T follicular helper cell (primary cell): Measurements from ENCODE around the gene MANEA.

ENCODE experiments used
- DNase-seq: peaks from one replicate; pipeline ENCODE4 v3.0.0-alpha.2; 2020; ENCODE audit warnings: low read depth

The MANEA gene

GRCh38 chr6:95587989-95588388 is 10.7 kb downstream of the MANEA start:
- no peak for DNase-seq

- DNase-seq = no peak
These were observed 11.7 kb downstream of the MANEA start for GRCh38 chr6:95589067-95589466.

DNA sequence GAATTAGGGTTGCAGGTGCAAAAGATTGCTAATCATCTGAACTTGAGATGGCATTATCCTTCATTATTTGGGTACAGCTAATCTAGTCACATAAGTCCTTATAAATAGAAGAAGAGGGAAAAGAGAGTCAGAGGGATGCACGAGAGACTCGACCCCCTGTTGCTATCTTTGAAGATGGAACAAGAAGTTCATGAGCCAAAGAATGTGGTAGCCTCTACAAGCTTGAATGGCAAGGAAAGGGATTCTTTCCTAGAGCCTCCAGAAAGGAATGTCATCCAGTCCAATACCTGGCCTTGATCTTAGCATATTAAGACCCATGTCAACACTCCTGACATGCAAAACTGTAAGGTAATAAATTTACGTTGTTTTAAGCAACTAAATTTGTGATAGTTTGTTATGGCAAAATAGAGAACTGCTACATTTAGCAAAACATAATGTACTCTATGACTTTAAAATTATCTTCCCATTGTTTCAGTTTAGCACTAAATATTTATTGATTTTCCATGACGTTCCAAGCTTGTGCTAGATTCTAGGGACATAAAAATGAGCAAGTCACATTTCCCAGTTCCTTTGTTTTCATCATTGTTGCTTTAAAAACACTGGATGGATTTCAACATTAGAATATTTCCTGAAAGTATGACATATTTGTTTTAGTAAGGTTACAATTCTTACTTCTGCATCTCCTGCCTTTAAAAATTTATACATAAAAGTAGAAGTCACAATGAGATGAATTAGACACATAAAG is 12.7 kb downstream of the MANEA start:
- DNase-seq = no peak

GRCh38 chr6:95593025-95593424 is 15.7 kb downstream of the MANEA start:
- no peak for DNase-seq

DNA sequence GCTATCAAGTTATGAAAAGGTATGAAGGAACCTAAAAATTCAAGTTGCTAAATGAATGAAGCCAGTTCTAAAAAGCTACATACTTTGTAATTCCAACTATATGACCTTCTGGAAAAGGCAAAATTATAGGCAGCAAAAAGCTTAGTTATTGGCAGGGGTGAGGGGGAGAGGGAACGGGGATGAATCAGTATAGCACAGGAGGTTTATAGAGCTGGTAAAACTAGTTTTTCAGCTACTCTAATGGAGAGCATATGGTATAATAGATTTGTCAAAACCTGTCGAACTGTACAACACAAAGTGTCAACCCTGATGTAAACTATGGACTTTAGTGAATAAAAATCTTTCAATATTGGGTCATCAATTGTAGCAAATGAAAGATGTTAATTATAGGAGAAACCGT is 18.7 kb downstream of the MANEA start:
- no peak for DNase-seq

DNA sequence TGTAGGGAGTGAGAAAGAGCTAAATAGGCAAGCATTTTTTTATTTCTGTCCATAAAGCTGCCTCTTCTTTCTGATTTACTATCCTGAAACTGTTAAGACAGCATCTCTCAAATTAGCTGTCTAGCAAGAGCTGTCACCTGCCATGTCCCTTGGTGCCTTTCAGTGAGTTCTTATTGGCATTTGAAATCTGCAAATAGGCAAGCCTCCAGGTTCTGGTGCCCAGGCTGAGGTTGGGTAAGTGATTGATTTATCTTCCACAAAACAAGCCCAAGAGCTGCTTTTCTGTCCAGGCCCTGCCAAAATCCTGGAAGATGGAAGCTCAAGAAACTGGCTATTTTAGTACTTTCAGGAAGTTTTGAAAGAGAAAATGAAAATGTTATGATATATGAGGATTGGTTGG is 22.4 kb downstream of the MANEA start:
- DNase-seq = no peak

DNA sequence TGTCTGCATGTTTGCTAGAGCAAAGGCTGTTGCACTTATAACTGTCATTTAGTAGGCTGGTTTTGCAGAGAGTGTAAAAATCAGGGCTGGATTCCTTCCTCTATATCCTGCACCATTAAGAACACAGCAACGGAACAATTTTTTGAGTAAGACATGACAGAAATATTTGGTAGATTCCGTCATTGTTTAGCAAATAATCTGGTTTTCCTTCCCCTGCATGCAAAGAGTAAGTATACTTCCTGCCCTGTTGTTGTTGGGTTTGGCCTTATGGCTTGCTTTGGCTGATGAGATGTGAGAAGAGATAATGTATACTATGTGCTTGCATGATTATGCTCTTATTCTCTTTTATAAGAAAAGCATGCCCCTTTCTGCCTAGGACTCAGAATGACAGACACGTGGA is 23.8 kb downstream of the MANEA start:
- no peak for DNase-seq

- no peak for DNase-seq
These were observed 36.8 kb downstream of the MANEA start for GRCh38 chr6:95614094-95614493.

GRCh38 chr6:95629551-95629950 is 52.2 kb downstream of the MANEA start:
- no peak for DNase-seq

GRCh38 chr6:95636552-95637431 is 59.5 kb downstream of the MANEA start:
- DNase-seq = no peak

GRCh38 chr6:95648636-95649035 is 71.3 kb downstream of the MANEA start:
- DNase-seq = no peak

GRCh38 chr6:95649451-95649850 is 72.1 kb downstream of the MANEA start:
- DNase-seq = no peak

GRCh38 chr6:95654176-95654575 is 76.8 kb downstream of the MANEA start:
- DNase-seq = no peak

GRCh38 chr6:95658886-95659285 is 81.6 kb downstream of the MANEA start:
- no peak for DNase-seq
